Keratinocyte (primary cell): ENCODE results near the gene NRG3.

Experiments
- EZH2 ChIP-seq: IDR thresholded peaks from one replicate; pipeline ENCODE4 v1.6.1; 2012; ENCODE audit warnings: inconsistent platforms, mild to moderate bottlenecking, low read length, moderate library complexity
- TF ChIP-seq, protein P1 (sequence below), 3 experiments: IDR thresholded peaks in 1 of 3; conservative IDR thresholded peaks in 1 of 3; optimal IDR thresholded peaks in 1 of 3; 2 replicates in 2 of 3; 3 replicates in 1 of 3; pipeline versions ENCODE3 to v1.5.1; 2011; ENCODE audit warnings: low read length in 3 of 3, mild to moderate bottlenecking in 3 of 3, moderate library complexity in 2 of 3, control low read depth in 1 of 3, inconsistent platforms in 1 of 3; ENCODE audit not compliant: insufficient read depth in 2 of 3; ENCODE audit errors: extremely low read depth in 1 of 3

DNA sequence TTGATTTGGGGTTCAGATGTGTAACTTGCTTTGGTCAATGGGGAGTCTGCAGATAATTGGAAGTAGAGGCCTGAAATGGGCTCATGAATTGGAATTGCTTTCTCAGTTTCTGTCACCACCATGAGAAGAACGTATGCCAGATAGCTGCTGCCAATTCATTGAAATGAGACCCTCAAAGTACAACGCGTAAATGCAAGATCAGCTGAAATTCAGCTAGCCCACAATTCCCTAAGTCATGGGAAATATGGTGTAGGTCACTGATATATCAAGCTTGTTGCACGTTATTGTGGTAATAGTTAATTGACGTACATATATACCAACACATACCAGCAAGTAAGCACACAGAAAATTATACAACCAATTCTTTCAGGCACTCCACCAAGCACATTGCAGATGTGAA lies 520.0 kb downstream of the NRG3 start:
- TF ChIP-seq, protein P1, sequence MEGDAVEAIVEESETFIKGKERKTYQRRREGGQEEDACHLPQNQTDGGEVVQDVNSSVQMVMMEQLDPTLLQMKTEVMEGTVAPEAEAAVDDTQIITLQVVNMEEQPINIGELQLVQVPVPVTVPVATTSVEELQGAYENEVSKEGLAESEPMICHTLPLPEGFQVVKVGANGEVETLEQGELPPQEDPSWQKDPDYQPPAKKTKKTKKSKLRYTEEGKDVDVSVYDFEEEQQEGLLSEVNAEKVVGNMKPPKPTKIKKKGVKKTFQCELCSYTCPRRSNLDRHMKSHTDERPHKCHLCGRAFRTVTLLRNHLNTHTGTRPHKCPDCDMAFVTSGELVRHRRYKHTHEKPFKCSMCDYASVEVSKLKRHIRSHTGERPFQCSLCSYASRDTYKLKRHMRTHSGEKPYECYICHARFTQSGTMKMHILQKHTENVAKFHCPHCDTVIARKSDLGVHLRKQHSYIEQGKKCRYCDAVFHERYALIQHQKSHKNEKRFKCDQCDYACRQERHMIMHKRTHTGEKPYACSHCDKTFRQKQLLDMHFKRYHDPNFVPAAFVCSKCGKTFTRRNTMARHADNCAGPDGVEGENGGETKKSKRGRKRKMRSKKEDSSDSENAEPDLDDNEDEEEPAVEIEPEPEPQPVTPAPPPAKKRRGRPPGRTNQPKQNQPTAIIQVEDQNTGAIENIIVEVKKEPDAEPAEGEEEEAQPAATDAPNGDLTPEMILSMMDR (optimal IDR thresholded peaks at IDR 0.05 in 1 of 3, IDR thresholded peaks at IDR 0.05 in 1 of 3, conservative IDR thresholded peaks at IDR 0.05 in 1 of 3; ENCODE audit: extremely low read depth in 1 of 3, insufficient read depth in 2 of 3, low read length in 3 of 3), result no peak
- no peak for TF ChIP-seq EZH2
